AG04450 (cell line): ENCODE measurements around the gene CNTNAP2. TPM values are rescaled to one million over a fixed set of nuclear protein-coding genes. Genes with fewer than 3 reads are reported as not detected.

Experiments used
- CTCF ChIA-PET: fragments of 300-600, 350-600 bp; formaldehyde crosslinking; extraction: SDS; loops from one replicate; lab custom pipeline; 2022; ENCODE audit warnings: antibody characterized with exemption, inconsistent platforms; lab: Charles Lee
- POLR2A ChIA-PET: fragments of 350-600 bp; formaldehyde crosslinking; extraction: SDS; loops from one replicate; lab custom pipeline; 2021; ENCODE audit warnings: antibody characterized with exemption, inconsistent platforms; lab: Yijun Ruan, JAX
- DNase-seq: peaks from one replicate; pipeline ENCODE4 v3.0.0-alpha.2; 2011; ENCODE audit warnings: low read depth, low spot score
- H3K27ac ChIP-seq: one replicate; pipeline ENCODE4 v1.5.1; 2012; ENCODE audit warnings: low read depth, low read length, control low read depth
- H3K27me3 ChIP-seq: one replicate; pipeline ENCODE4 v1.6.0; 2012; ENCODE audit warnings: low read length; ENCODE audit not compliant: control insufficient read depth, insufficient read depth
- H3K4me3 ChIP-seq: 2 replicates; pipeline ENCODE4 v1.5.1; 2011; ENCODE audit warnings: mild to moderate bottlenecking, low read depth, low read length, control low read depth
- H3K9me3 ChIP-seq: 2 replicates; pipeline ENCODE4 v1.5.1; 2012; ENCODE audit warnings: low read length; ENCODE audit not compliant: control insufficient read depth, insufficient read depth
- CTCF ChIP-seq: IDR thresholded peaks from 2 replicates; pipeline ENCODE4 v1.5.1; 2011; ENCODE audit warnings: low read depth, low read length, control low read depth, inconsistent platforms
- polyA plus RNA-seq: library from polyadenylated mRNA; depleted of rRNA; stranded (reverse); fragments of >200 nt; gene quantifications from 2 replicates; pipeline ENCODE4 v1.2.3, GENCODE V29; 2011

Gene CNTNAP2
- polyA plus RNA-seq, 1 experiment = not detected

- DNase-seq = no peak
- ChIA-PET POLR2A (interaction anchor here (0.6 kb wide), 1 partner anchor 1017 kb away, joined by 3 read pairs; no protein-coding TSS in a partner anchor), CTCF (interaction anchor here (0.6 kb wide), 1 partner anchor 1663 kb away, joined by 5 read pairs; no protein-coding TSS in a partner anchor)
- Histone ChIP-seq H3K4me3 (no peak overlapping the region), H3K27me3 (no peaks in the 10 kb centered on the region), H3K27ac (no peak overlapping the region), H3K9me3 (peaks cover 37% of the 10 kb centered on the region)
- TF ChIP-seq CTCF = no peak
Observed at GRCh38 chr7:148153616-148154284, 2037.1 kb downstream of the CNTNAP2 start.

- TF ChIP-seq CTCF = no peak
- ChIA-PET POLR2A (no interaction called here), CTCF (no interaction called here)
- H3K27me3 ChIP-seq = no peaks in the 10 kb centered on the region
- DNase-seq = no peak
- H3K27ac ChIP-seq = no peak overlapping the region
- no peak overlapping the region for H3K4me3 ChIP-seq
- H3K9me3 ChIP-seq = peaks cover 37% of the 10 kb centered on the region
Observed at GRCh38 chr7:148155000-148155399, 2038.4 kb downstream of the CNTNAP2 start.

- no peak for TF ChIP-seq CTCF
- POLR2A ChIA-PET = no interaction called here
- CTCF ChIA-PET = no interaction called here
- Histone ChIP-seq H3K4me3 (no peak overlapping the region), H3K27me3 (no peaks in the 10 kb centered on the region), H3K27ac (no peak overlapping the region), H3K9me3 (peaks cover 37% of the 10 kb centered on the region)
- DNase-seq = no peak
Observed at GRCh38 chr7:148155826-148156225, 2039.2 kb downstream of the CNTNAP2 start.

- TF ChIP-seq CTCF = no peak
- DNase-seq = no peak
- POLR2A ChIA-PET = no interaction called here
- CTCF ChIA-PET = no interaction called here
- Histone ChIP-seq H3K9me3 (peaks cover 40% of the 10 kb centered on the region), H3K27ac (no peak overlapping the region), H3K4me3 (no peak overlapping the region), H3K27me3 (no peaks in the 10 kb centered on the region)
Observed at GRCh38 chr7:148156233-148156632, 2039.6 kb downstream of the CNTNAP2 start.

GRCh38 chr7:148159331-148159730 is 2042.7 kb downstream of the CNTNAP2 start:
- ChIA-PET POLR2A (no interaction called here), CTCF (no interaction called here)
- peaks cover 40% of the 10 kb centered on the region for H3K9me3 ChIP-seq
- no peak for DNase-seq
- no peak for TF ChIP-seq CTCF
- no peak overlapping the region for H3K4me3 ChIP-seq
- H3K27ac ChIP-seq = no peak overlapping the region
- H3K27me3 ChIP-seq = no peaks in the 10 kb centered on the region
